ENCODE data around the gene PARD3. TPM values are rescaled to one million over a fixed set of nuclear protein-coding genes. Genes with fewer than 3 reads are reported as not detected.
"Not testable (repeated sequence)": the region's sequence is repeated elsewhere in the genome, so short reads cannot be mapped to it uniquely, and the experiment has no call there.

The PARD3 gene
- total RNA-seq, 2 experiments from 2014 or later, result 1.3 to 1.9 TPM

DNA sequence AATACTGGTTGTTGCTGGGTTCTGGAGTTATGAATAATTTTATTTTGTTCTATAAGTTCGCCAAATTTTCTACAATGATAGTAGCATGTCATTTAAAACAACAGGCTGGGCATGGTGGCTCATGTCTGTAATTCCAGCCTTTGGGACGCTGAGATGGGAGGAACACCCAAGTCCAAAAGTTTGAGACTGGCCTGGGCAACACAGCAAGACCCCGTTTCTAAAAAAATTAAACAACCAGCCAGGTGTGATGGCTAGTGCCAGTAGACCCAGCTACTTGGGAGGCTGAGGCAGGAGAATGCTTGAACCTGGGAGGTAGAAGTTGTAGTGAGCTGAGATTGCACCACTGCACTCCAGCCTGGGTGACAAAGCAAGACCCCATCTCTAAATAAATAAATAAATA, 347.7 kb downstream of the PARD3 start:
- no peaks in the 10 kb centered on the region for H3K4me1 Mint-ChIP-seq
- H3K27ac Mint-ChIP-seq, result no peak overlapping the region
- no peaks in the 10 kb centered on the region for H3K9me3 Mint-ChIP-seq

DNA sequence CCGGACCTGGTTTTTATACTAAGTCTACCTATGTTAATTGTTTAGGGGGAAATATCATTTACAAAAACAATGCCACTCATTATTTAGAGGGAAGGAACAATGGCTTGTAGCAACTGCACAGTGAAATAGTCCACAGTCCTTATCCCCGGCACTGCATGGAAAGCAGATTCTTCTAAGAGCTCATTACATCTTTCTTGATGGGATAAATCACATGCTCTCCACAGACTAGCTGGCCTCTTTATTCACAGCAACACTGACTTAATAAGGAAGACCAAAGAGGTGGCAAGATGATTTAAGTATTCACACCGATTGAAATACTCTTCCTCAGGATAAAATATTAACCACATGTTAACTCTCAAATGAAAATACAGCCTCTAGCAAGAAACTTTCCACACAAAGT, 349.4 kb downstream of the PARD3 start:
- Mint-ChIP-seq H3K4me3 (no peak overlapping the region), H3K27me3 (peaks cover 3% of the 10 kb centered on the region), H3K27ac (no peak overlapping the region), H3K36me3 (no peaks in the 10 kb centered on the region), H3K9me3 (no peaks in the 10 kb centered on the region), H3K4me1 (no peaks in the 10 kb centered on the region)
- no peak for DNase-seq

More for the DNA sequence above, 347.7 kb downstream of the PARD3 start:
- H3K36me3 Mint-ChIP-seq, result no peaks in the 10 kb centered on the region
- no peak for DNase-seq
- H3K4me3 Mint-ChIP-seq, result no peak overlapping the region
- peaks cover 3% of the 10 kb centered on the region for H3K27me3 Mint-ChIP-seq

DNA sequence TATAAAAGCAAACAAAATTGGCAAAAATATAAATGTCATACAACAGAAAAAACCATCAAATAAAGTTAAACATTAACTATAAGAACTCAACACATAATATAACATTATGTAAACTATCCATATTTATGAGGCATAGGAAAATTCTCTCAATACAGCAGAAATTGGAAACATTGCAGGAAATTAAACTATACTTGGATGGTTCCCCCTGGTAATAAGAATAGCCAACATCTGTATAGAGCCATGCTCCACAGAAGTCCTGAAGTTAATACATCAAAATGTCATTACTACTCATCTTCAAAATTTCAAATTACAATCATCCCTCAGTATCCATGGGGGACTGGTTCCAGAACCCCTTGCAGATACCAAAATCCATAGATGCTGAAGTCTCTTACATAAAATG, 350.5 kb downstream of the PARD3 start:
- Mint-ChIP-seq H3K9me3 (no peaks in the 10 kb centered on the region), H3K27ac (no peak overlapping the region), H3K27me3 (no peaks in the 10 kb centered on the region), H3K36me3 (no peaks in the 10 kb centered on the region), H3K4me1 (no peaks in the 10 kb centered on the region), H3K4me3 (no peak overlapping the region)
- no peak for DNase-seq

DNA sequence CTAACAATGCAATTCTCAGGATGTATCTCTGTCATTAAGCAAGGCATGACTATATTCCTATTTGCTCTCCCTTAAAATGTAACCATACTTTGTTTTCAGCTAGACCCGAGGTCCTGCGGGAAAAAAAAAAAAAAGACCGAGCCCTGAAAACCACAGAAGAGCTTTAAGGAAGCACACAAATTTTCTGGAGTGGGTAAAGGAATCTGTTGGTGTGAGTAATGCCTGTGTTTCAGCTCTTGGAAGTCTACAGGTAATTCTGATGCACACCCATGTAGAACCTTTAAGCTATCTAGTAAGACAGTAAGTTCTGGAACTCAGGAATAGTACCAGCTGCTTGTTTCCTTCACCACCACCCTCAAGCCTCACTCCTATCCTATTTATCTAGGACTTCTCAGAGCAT, 351.1 kb downstream of the PARD3 start:
- no peaks in the 10 kb centered on the region for H3K36me3 Mint-ChIP-seq
- no peaks in the 10 kb centered on the region for H3K27me3 Mint-ChIP-seq
- no peaks in the 10 kb centered on the region for H3K4me1 Mint-ChIP-seq
- DNase-seq, result no peak
- no peak overlapping the region for H3K4me3 Mint-ChIP-seq
- no peak overlapping the region for H3K27ac Mint-ChIP-seq
- no peaks in the 10 kb centered on the region for H3K9me3 Mint-ChIP-seq

DNA sequence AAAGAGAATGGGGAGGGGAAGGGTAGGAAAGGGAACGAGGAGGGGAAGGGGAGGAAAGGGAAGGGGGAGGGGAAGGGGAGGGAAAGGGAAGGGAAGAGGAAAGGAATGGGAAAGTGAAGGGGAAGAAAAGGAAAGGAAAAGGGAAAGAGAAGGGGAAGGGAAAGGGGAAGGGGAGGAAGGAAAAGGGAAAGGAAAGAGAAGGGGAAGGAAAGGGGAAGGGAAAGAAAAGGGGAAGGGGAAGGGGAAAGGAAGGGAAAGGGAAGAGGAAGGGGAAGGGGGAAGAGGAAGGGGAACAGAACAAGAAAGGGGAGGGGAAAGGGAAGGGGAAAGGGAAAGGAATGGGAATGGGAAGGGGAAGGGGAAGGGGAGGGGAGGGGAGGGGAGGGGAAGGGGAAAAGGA, 352.1 kb downstream of the PARD3 start:
- no peaks in the 10 kb centered on the region for H3K4me1 Mint-ChIP-seq
- no peak overlapping the region for H3K27ac Mint-ChIP-seq
- no peaks in the 10 kb centered on the region for H3K27me3 Mint-ChIP-seq
- no peak overlapping the region for H3K4me3 Mint-ChIP-seq
- no peak for DNase-seq
- H3K36me3 Mint-ChIP-seq, result no peaks in the 10 kb centered on the region
- H3K9me3 Mint-ChIP-seq, result no peaks in the 10 kb centered on the region

DNA sequence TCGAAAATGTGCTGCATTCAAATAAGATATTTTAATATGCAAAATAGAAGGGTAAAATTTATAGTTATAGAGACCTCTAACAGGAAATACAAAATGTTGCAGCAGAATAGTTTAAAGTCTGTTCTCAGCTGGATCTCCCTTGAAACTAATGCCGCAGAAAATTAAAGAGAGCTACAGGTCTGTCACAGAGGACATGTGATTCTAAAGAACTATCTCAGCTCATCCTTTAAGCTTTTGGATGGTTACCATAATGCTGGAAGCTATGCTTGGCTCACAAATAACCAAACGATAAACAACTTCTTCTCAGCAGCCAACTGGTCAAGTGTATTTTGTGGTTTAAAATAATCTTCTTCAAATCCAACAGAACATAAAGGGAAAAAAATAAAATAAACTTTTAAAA, 353.0 kb downstream of the PARD3 start:
- H3K27me3 Mint-ChIP-seq, result no peaks in the 10 kb centered on the region
- no peaks in the 10 kb centered on the region for H3K9me3 Mint-ChIP-seq
- H3K4me1 Mint-ChIP-seq, result no peaks in the 10 kb centered on the region
- no peak overlapping the region for H3K4me3 Mint-ChIP-seq
- no peak overlapping the region for H3K27ac Mint-ChIP-seq
- DNase-seq, result no peak
- no peaks in the 10 kb centered on the region for H3K36me3 Mint-ChIP-seq

DNA sequence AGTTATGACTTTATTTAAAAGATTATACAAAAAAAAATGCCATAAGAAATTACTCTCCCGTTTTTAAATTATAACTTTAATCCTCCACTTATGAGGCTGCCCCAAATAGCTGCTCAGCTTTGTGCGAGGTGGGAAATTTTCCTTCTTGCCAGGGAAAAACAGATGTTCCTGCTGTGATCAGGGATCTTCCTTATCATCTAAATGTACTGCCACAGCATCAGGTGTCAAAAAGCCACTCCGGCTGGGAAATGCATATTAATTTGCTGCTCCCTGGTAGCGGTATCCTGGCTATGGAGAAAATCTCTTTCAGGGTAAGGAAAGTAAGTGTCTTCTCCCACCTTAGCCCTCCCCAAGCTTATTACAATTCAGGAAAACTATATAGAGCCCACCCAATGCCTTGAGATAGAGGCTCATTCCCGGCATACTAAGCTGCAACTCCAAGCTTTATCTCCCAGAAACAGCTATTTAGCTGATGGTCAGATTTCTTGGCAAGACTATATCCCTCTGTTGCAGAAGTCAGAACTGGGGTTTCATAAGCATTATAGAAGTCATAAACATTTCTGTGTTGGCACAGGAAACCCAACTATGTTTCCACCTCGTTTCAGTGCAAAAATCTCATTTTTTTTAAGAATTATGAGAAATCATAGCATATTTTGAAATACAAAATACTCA, 360.4 kb downstream of the PARD3 start:
- Mint-ChIP-seq H3K27ac (no peak overlapping the region), H3K4me1 (no peaks in the 10 kb centered on the region), H3K27me3 (no peaks in the 10 kb centered on the region), H3K36me3 (no peaks in the 10 kb centered on the region), H3K9me3 (no peaks in the 10 kb centered on the region), H3K4me3 (no peak overlapping the region)
- DNase-seq, result no peak

- Mint-ChIP-seq H3K36me3 (no peaks in the 10 kb centered on the region), H3K27me3 (no peaks in the 10 kb centered on the region), H3K4me1 (no peaks in the 10 kb centered on the region), H3K9me3 (no peaks in the 10 kb centered on the region), H3K27ac (no peak overlapping the region), H3K4me3 (no peak overlapping the region)
- no peak for DNase-seq
These were observed 365.3 kb downstream of the PARD3 start for GRCh38 chr10:34449836-34450235.

DNA sequence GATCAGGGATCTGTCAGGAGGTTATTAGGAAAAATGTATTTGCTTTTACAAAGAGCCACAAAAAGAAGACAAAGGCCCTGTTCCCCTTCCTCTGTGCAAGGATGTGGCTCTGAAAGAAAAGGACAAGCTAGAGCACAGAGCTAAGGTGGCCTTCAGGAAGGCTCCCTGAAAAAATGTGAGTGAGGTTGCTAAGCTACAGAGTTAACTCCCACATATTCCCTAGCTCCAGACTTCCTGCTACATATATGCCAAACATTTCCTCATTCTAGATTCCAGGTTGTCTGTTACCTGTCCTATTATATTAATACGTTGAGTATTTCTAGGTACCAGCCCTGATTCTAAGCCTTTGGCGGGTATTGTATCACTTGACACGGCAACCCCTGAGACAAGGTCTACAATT, 369.0 kb downstream of the PARD3 start:
- Mint-ChIP-seq H3K9me3 (no peaks in the 10 kb centered on the region), H3K27ac (no peak overlapping the region), H3K36me3 (no peaks in the 10 kb centered on the region), H3K4me1 (no peaks in the 10 kb centered on the region), H3K27me3 (no peaks in the 10 kb centered on the region), H3K4me3 (no peak overlapping the region)
- no peak for DNase-seq

DNA sequence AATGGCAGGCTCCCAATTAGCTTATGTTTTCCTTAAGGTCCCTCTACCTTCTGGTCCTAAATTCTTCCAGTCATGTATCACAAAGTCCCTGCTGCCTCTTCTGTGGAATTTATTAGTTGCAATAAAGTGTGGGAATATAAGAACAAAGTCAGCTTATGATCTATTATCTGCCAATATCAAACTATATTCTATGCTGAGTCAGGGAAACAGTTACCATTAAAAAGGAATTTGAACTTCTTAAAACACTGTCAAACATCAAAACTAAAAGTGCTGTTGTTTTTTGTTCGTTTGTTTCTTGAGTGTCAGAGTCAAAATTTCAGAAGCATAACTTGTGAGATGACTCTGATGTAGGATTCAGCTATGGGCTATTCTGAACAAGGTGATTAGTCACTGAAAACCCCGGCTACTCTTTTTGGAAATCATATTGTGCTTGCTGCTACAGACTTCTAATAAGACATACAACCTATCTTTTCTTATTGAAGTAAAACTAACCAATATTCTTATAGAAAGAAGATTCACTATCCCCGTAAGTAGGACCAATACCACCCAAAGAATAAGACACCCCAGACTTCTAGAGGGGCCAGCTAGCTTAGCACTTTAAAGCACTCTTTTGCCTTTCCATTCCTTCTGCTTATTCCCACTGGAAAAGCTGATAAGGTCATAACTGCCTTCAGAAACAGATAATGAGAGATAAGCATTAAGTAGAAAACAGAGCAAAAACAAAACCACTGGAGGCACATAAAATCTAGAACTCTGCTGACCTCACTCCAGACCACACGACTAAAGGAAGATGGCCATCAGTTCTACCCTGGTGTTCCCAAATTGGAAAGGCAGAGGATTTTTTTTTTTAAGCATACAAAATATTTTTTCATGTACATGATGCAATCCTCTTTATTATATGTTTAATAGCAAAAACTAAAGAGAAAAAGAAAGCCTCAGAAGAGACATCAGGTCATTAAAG, 370.6 kb downstream of the PARD3 start:
- no peak for DNase-seq
- Mint-ChIP-seq H3K27me3 (no peaks in the 10 kb centered on the region), H3K27ac (no peak overlapping the region), H3K9me3 (no peaks in the 10 kb centered on the region), H3K4me1 (no peaks in the 10 kb centered on the region), H3K36me3 (no peaks in the 10 kb centered on the region), H3K4me3 (no peak overlapping the region)

- not testable (repeated sequence) for H3K27me3 Mint-ChIP-seq, DNase-seq, H3K36me3 Mint-ChIP-seq, H3K4me3 Mint-ChIP-seq, H3K9me3 Mint-ChIP-seq, H3K27ac Mint-ChIP-seq, H3K4me1 Mint-ChIP-seq
These were observed 375.7 kb downstream of the PARD3 start for GRCh38 chr10:34439386-34439785.

DNA sequence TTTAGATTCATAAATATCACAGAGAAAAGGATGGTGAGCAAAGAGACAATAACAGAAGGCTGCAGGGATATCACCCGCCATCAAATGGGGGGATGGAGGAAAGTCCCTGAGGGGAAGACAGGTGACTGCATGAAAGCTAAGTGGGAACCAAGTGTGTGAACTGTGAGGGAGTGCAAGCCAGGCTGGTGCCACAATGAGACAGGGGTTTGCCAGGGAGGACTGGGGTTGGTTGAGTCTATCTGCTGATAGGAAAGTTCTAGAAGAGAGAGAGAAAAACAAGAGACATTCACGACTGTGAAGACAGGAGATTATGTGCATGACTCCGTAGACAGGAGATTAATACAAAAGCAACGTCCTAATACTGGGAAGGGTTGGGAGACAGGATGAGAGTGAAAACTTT, 376.4 kb downstream of the PARD3 start:
- H3K4me3 Mint-ChIP-seq, result no peak overlapping the region
- no peak overlapping the region for H3K27ac Mint-ChIP-seq
- H3K4me1 Mint-ChIP-seq, result no peaks in the 10 kb centered on the region
- H3K9me3 Mint-ChIP-seq, result no peaks in the 10 kb centered on the region
- no peak for DNase-seq
- no peaks in the 10 kb centered on the region for H3K36me3 Mint-ChIP-seq
- H3K27me3 Mint-ChIP-seq, result no peaks in the 10 kb centered on the region

GRCh38 chr10:34437906-34438305, 377.2 kb downstream of the PARD3 start:
- Mint-ChIP-seq H3K27me3 (no peaks in the 10 kb centered on the region), H3K4me3 (no peak overlapping the region), H3K9me3 (no peaks in the 10 kb centered on the region), H3K4me1 (no peaks in the 10 kb centered on the region), H3K36me3 (no peaks in the 10 kb centered on the region), H3K27ac (no peak overlapping the region)
- DNase-seq, result no peak

DNA sequence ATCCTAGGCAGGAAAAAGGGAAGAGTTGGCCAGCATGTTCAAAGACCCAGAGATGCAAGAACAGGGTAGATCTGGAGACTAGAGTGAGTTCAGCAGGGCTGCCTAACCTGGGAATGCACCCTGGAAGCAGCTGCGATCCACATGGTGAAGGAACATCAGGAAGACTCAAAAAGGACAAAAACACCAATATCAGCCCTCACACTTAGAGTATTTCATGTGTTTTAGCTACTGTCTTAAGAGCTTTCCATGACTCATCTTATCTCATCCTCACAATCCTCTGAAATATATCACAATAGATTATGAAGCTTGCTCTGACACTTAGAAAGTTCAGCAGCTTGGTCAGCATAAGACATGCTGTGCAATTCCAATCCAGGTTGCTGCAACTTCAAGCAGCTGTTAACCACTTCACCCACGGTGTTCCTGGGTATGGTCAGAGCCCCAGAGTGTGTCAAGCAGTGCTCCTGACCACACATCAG, 380.9 kb downstream of the PARD3 start:
- DNase-seq, result no peak

DNA sequence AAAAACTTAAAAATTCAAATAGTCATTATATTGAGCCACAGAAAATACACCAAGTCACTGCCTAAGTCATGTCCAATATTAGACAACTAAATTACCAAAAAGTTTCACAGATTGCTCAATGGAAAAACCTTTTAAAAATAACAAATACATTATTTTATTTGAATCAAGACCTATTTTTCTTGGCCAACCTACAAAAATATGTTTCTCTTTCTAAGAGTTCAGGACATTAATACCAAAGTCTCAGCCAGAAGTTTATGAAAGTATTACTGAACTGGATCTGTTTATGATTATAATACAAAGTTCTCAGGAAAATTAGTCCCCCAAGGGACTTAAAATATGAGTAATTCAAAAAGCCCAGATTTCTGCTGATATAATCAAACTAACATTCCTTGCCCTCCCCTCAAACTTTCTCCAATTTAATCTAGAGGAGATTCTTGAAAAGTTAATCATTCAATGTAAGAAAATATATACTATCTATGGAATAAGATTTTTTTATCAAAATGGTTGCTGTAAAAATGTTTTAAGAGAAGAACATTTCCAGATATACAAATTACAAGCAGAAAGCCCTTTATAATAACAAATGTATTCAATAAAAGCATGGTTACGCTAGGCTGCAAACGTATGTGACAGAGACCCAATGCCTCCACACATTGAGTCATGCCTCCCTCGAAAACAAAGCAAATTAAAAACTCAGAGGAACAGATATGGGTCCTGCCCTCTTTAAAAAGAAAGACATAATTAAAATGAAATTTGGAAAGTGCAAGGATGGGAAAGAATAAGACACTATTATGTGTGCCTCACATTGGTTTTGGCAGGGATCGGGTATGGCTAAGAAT, 381.6 kb downstream of the PARD3 start:
- no peak for DNase-seq
- Mint-ChIP-seq H3K4me1 (no peaks in the 10 kb centered on the region), H3K27me3 (no peaks in the 10 kb centered on the region), H3K27ac (no peak overlapping the region), H3K4me3 (no peak overlapping the region), H3K36me3 (no peaks in the 10 kb centered on the region), H3K9me3 (no peaks in the 10 kb centered on the region)

More for the DNA sequence above, 380.9 kb downstream of the PARD3 start:
- no peaks in the 10 kb centered on the region for H3K4me1 Mint-ChIP-seq
- H3K9me3 Mint-ChIP-seq, result no peaks in the 10 kb centered on the region
- no peaks in the 10 kb centered on the region for H3K27me3 Mint-ChIP-seq
- no peak overlapping the region for H3K4me3 Mint-ChIP-seq
- H3K27ac Mint-ChIP-seq, result no peak overlapping the region
- no peaks in the 10 kb centered on the region for H3K36me3 Mint-ChIP-seq
